GM12892 (cell line): ENCODE results near the gene GPR35.

Experiments
- POLR2A ChIP-seq: IDR thresholded peaks from 2 replicates; pipeline ENCODE4 v1.6.1; 2011; ENCODE audit warnings: low read depth, low read length, control low read depth
- POLR2AphosphoS5 ChIP-seq: IDR thresholded peaks from 2 replicates; pipeline ENCODE4 v1.6.1; 2011; ENCODE audit warnings: low read depth, low read length, control low read depth
- TAF1 ChIP-seq: IDR thresholded peaks from 2 replicates; pipeline ENCODE4 v1.6.1; 2011; ENCODE audit warnings: low read depth, mild to moderate bottlenecking, control low read depth, low read length, borderline replicate concordance

GRCh38 chr2:240645801-240646175 lies 20.5 kb downstream of the GPR35 start:
- TF ChIP-seq POLR2A (no peak), POLR2AphosphoS5 (no peak), TAF1 (no peak)
